ENCODE data around the gene HSD11B1.

Gene HSD11B1

GRCh38 chr1:209673631-209674417 is 30.8 kb upstream of the HSD11B1 start:
- DNase-seq (ENCODE audit: low read depth in 1 of 2, low spot score in 1 of 2), result no peak
- TF ChIP-seq JUND (IDR thresholded peaks at IDR 0.05; ENCODE audit: low read depth), result no peak
- in situ Hi-C loops (cut with HindIII; ENCODE audit: low pct_unique_long_range_greater_than_20kb, low sequenced_read_pairs), result no loop called here

GRCh38 chr1:209674957-209675564 is 29.6 kb upstream of the HSD11B1 start, which contains the start of gene G0S2:
Gene G0S2, plus strand, starts transcription at chr1:209675412. Its CDS starts 273 bp downstream, at chr1:209675685.
- DNase-seq (ENCODE audit: low read depth in 1 of 2, low spot score in 1 of 2), result peak; percentile 32 to 58
- in situ Hi-C loops (cut with HindIII; ENCODE audit: low pct_unique_long_range_greater_than_20kb, low sequenced_read_pairs), result no loop called here

GRCh38 chr1:209675565-209676154 is 29.0 kb upstream of the HSD11B1 start:
- DNase-seq (ENCODE audit: low read depth in 1 of 2, low spot score in 1 of 2), result no peak
- in situ Hi-C loops (cut with HindIII; ENCODE audit: low pct_unique_long_range_greater_than_20kb, low sequenced_read_pairs), result no loop called here
- TF ChIP-seq JUND (IDR thresholded peaks at IDR 0.05; ENCODE audit: low read depth), result no peak

More at GRCh38 chr1:209674957-209675564, 29.6 kb upstream of the HSD11B1 start, which contains the start of gene G0S2:
- no peak for TF ChIP-seq JUND (IDR thresholded peaks at IDR 0.05; ENCODE audit: low read depth)

GRCh38 chr1:209678981-209679539 is 25.6 kb upstream of the HSD11B1 start:
- in situ Hi-C loops (cut with HindIII; ENCODE audit: low pct_unique_long_range_greater_than_20kb, low sequenced_read_pairs), result no loop called here
- DNase-seq (ENCODE audit: low read depth in 1 of 2, low spot score in 1 of 2), result no peak
- TF ChIP-seq JUND (IDR thresholded peaks at IDR 0.05; ENCODE audit: low read depth), result no peak

GRCh38 chr1:209685821-209686220 is 18.8 kb upstream of the HSD11B1 start:
- in situ Hi-C loops (cut with HindIII; ENCODE audit: low pct_unique_long_range_greater_than_20kb, low sequenced_read_pairs), result no loop called here
- TF ChIP-seq JUND (IDR thresholded peaks at IDR 0.05; ENCODE audit: low read depth), result no peak

GRCh38 chr1:209686322-209686721 is 18.3 kb upstream of the HSD11B1 start:
- no peak for DNase-seq (ENCODE audit: low read depth in 1 of 2, low spot score in 1 of 2)
- TF ChIP-seq JUND (IDR thresholded peaks at IDR 0.05; ENCODE audit: low read depth), result no peak
- in situ Hi-C loops (cut with HindIII; ENCODE audit: low pct_unique_long_range_greater_than_20kb, low sequenced_read_pairs), result no loop called here

More at GRCh38 chr1:209685821-209686220, 18.8 kb upstream of the HSD11B1 start:
- DNase-seq (ENCODE audit: low read depth in 1 of 2, low spot score in 1 of 2), result no peak

GRCh38 chr1:209688746-209689234 is 15.9 kb upstream of the HSD11B1 start:
- in situ Hi-C loops (cut with HindIII; ENCODE audit: low pct_unique_long_range_greater_than_20kb, low sequenced_read_pairs), result no loop called here
- no peak for TF ChIP-seq JUND (IDR thresholded peaks at IDR 0.05; ENCODE audit: low read depth)
- DNase-seq (ENCODE audit: low read depth in 1 of 2, low spot score in 1 of 2), result no peak

- TF ChIP-seq JUND (IDR thresholded peaks at IDR 0.05; ENCODE audit: low read depth), result no peak
- in situ Hi-C loops (cut with HindIII; ENCODE audit: low pct_unique_long_range_greater_than_20kb, low sequenced_read_pairs), result no loop called here
These were observed 15.2 kb upstream of the HSD11B1 start for GRCh38 chr1:209689477-209689876.

GRCh38 chr1:209691237-209691636 is 13.4 kb upstream of the HSD11B1 start:
- no peak for TF ChIP-seq JUND (IDR thresholded peaks at IDR 0.05; ENCODE audit: low read depth)
- DNase-seq (ENCODE audit: low read depth in 1 of 2, low spot score in 1 of 2), result no peak
- in situ Hi-C loops (cut with HindIII; ENCODE audit: low pct_unique_long_range_greater_than_20kb, low sequenced_read_pairs), result no loop called here

More at GRCh38 chr1:209689477-209689876, 15.2 kb upstream of the HSD11B1 start:
- peak in 1 of 2 experiments; percentile 63 for DNase-seq (ENCODE audit: low read depth in 1 of 2, low spot score in 1 of 2)

- no peak for TF ChIP-seq JUND (IDR thresholded peaks at IDR 0.05; ENCODE audit: low read depth)
- in situ Hi-C loops (cut with HindIII; ENCODE audit: low pct_unique_long_range_greater_than_20kb, low sequenced_read_pairs), result no loop called here
- no peak for DNase-seq (ENCODE audit: low read depth in 1 of 2, low spot score in 1 of 2)
These were observed 12.3 kb upstream of the HSD11B1 start for GRCh38 chr1:209692296-209692695.

GRCh38 chr1:209692745-209693504 is 11.7 kb upstream of the HSD11B1 start:
- TF ChIP-seq JUND (IDR thresholded peaks at IDR 0.05; ENCODE audit: low read depth), result no peak
- peak; percentile 63 to 88 for DNase-seq (ENCODE audit: low read depth in 1 of 2, low spot score in 1 of 2)
- in situ Hi-C loops (cut with HindIII; ENCODE audit: low pct_unique_long_range_greater_than_20kb, low sequenced_read_pairs), result no loop called here

GRCh38 chr1:209696673-209697072 is 8.0 kb upstream of the HSD11B1 start:
- in situ Hi-C loops (cut with HindIII; ENCODE audit: low pct_unique_long_range_greater_than_20kb, low sequenced_read_pairs), result no loop called here
- no peak for DNase-seq (ENCODE audit: low read depth in 1 of 2, low spot score in 1 of 2)
- TF ChIP-seq JUND (IDR thresholded peaks at IDR 0.05; ENCODE audit: low read depth), result no peak

All from T47D (cell line).